Measurements from ENCODE around the gene CTSV. TPM values are rescaled to one million over a fixed set of nuclear protein-coding genes. Genes with fewer than 3 reads are reported as not detected.
A peak's percentile ranks its signal among the peaks of the same experiment; 100 is the strongest.
"Not testable (repeated sequence)": the region's sequence is repeated elsewhere in the genome, so short reads cannot be mapped to it uniquely, and the experiment has no call there.

The CTSV gene
- total RNA-seq, 3 donors from 2014 or later (not counting 1 experiment from before 2014, with no cell fraction given), result 0.05 TPM; not detected in 2

- ATAC-seq; H3K9me3 Mint-ChIP-seq; H3K36me3 Mint-ChIP-seq; H3K4me3 ChIP-seq (ENCODE audit: low read length); H3K4me3 Mint-ChIP-seq; H3K27me3 ChIP-seq (ENCODE audit: control insufficient read depth, insufficient read depth, low read length); H3K9me3 ChIP-seq (ENCODE audit: control insufficient read depth, insufficient read depth, low read length); H3K4me1 ChIP-seq (ENCODE audit: control insufficient read depth, insufficient read depth, low read length); H3K27ac Mint-ChIP-seq; DNase-seq; H3K36me3 ChIP-seq (ENCODE audit: control insufficient read depth, insufficient read depth, low read length); intact Hi-C loops (cut with micrococcal nuclease); H3K27me3 Mint-ChIP-seq (ENCODE audit: low read depth in 2 of 2); H3K4me1 Mint-ChIP-seq; H3K27ac ChIP-seq (ENCODE audit: low read length): not testable (repeated sequence)
- WGBS (ENCODE audit: insufficient coverage), result no CpG with 5 or more reads among the region's 2 CpGs
Observed at GRCh38 chr9:96994531-96995016, 44.4 kb downstream of the CTSV start.

GRCh38 chr9:96992303-96992702 lies 46.6 kb downstream of the CTSV start:
- ATAC-seq; H3K4me3 ChIP-seq (ENCODE audit: low read length); H3K27ac ChIP-seq (ENCODE audit: low read length); H3K36me3 ChIP-seq (ENCODE audit: control insufficient read depth, insufficient read depth, low read length); H3K4me1 ChIP-seq (ENCODE audit: control insufficient read depth, insufficient read depth, low read length); H3K4me3 Mint-ChIP-seq; H3K9me3 Mint-ChIP-seq; H3K27me3 ChIP-seq (ENCODE audit: control insufficient read depth, insufficient read depth, low read length); intact Hi-C loops (cut with micrococcal nuclease); H3K27me3 Mint-ChIP-seq (ENCODE audit: low read depth in 2 of 2); H3K9me3 ChIP-seq (ENCODE audit: control insufficient read depth, insufficient read depth, low read length); H3K27ac Mint-ChIP-seq; H3K36me3 Mint-ChIP-seq; DNase-seq: not testable (repeated sequence)
- peaks cover 10 to 13% of the 10 kb centered on the region in 2 donors for H3K4me1 Mint-ChIP-seq
- WGBS (ENCODE audit: insufficient coverage), result no CpG with 5 or more reads among the region's 2 CpGs

- H3K36me3 ChIP-seq (ENCODE audit: control insufficient read depth, insufficient read depth, low read length); H3K27ac ChIP-seq (ENCODE audit: low read length); H3K27me3 Mint-ChIP-seq (ENCODE audit: low read depth in 2 of 2); ATAC-seq; H3K4me1 ChIP-seq (ENCODE audit: control insufficient read depth, insufficient read depth, low read length); H3K9me3 Mint-ChIP-seq; H3K9me3 ChIP-seq (ENCODE audit: control insufficient read depth, insufficient read depth, low read length); H3K4me3 Mint-ChIP-seq; DNase-seq; H3K36me3 Mint-ChIP-seq; intact Hi-C loops (cut with micrococcal nuclease); H3K4me3 ChIP-seq (ENCODE audit: low read length); H3K27me3 ChIP-seq (ENCODE audit: control insufficient read depth, insufficient read depth, low read length): not testable (repeated sequence)
- WGBS (ENCODE audit: insufficient coverage), result no CpG with 5 or more reads among the region's 1 CpG
- peak overlapping the region in 1 of 2 donors; percentile 50 for H3K27ac Mint-ChIP-seq
- H3K4me1 Mint-ChIP-seq, result peaks cover 16 to 25% of the 10 kb centered on the region in 2 donors
Observed at GRCh38 chr9:96989747-96990318, 49.1 kb downstream of the CTSV start.

- intact Hi-C loops (cut with micrococcal nuclease); H3K27me3 ChIP-seq (ENCODE audit: control insufficient read depth, insufficient read depth, low read length); H3K4me1 ChIP-seq (ENCODE audit: control insufficient read depth, insufficient read depth, low read length); H3K4me3 ChIP-seq (ENCODE audit: low read length); H3K9me3 ChIP-seq (ENCODE audit: control insufficient read depth, insufficient read depth, low read length); H3K36me3 Mint-ChIP-seq; H3K27me3 Mint-ChIP-seq (ENCODE audit: low read depth in 2 of 2); ATAC-seq; DNase-seq; H3K4me3 Mint-ChIP-seq; H3K27ac ChIP-seq (ENCODE audit: low read length); H3K9me3 Mint-ChIP-seq; H3K36me3 ChIP-seq (ENCODE audit: control insufficient read depth, insufficient read depth, low read length): not testable (repeated sequence)
- no CpG with 5 or more reads among the region's 2 CpGs for WGBS (ENCODE audit: insufficient coverage)
- Mint-ChIP-seq H3K4me1 (peaks cover 11 to 29% of the 10 kb centered on the region in 2 donors), H3K27ac (peak overlapping the region in 1 of 2 donors; percentile 4)
Observed at GRCh38 chr9:96984887-96985286, 54.1 kb downstream of the CTSV start.

- H3K27ac ChIP-seq (ENCODE audit: low read length); H3K9me3 ChIP-seq (ENCODE audit: control insufficient read depth, insufficient read depth, low read length); H3K4me3 Mint-ChIP-seq; intact Hi-C loops (cut with micrococcal nuclease); H3K36me3 Mint-ChIP-seq; H3K36me3 ChIP-seq (ENCODE audit: control insufficient read depth, insufficient read depth, low read length); H3K9me3 Mint-ChIP-seq; ATAC-seq; H3K27ac Mint-ChIP-seq; DNase-seq; H3K27me3 Mint-ChIP-seq (ENCODE audit: low read depth in 2 of 2); H3K4me3 ChIP-seq (ENCODE audit: low read length); H3K4me1 ChIP-seq (ENCODE audit: control insufficient read depth, insufficient read depth, low read length); H3K27me3 ChIP-seq (ENCODE audit: control insufficient read depth, insufficient read depth, low read length): not testable (repeated sequence)
- WGBS (ENCODE audit: insufficient coverage), result 88% methylated on average over 1 of the region's 3 CpGs
- peaks cover 6 to 26% of the 10 kb centered on the region in 2 donors for H3K4me1 Mint-ChIP-seq
Observed at GRCh38 chr9:96984139-96984538, 54.8 kb downstream of the CTSV start.

GRCh38 chr9:96983496-96984122 lies 55.3 kb downstream of the CTSV start:
- intact Hi-C loops (cut with micrococcal nuclease); H3K4me1 ChIP-seq (ENCODE audit: control insufficient read depth, insufficient read depth, low read length); H3K36me3 ChIP-seq (ENCODE audit: control insufficient read depth, insufficient read depth, low read length); DNase-seq; H3K9me3 Mint-ChIP-seq; H3K27ac ChIP-seq (ENCODE audit: low read length); ATAC-seq; H3K4me3 ChIP-seq (ENCODE audit: low read length); H3K27me3 ChIP-seq (ENCODE audit: control insufficient read depth, insufficient read depth, low read length); H3K27ac Mint-ChIP-seq; H3K9me3 ChIP-seq (ENCODE audit: control insufficient read depth, insufficient read depth, low read length); H3K36me3 Mint-ChIP-seq; H3K4me3 Mint-ChIP-seq; H3K27me3 Mint-ChIP-seq (ENCODE audit: low read depth in 2 of 2): not testable (repeated sequence)
- peaks cover 7 to 26% of the 10 kb centered on the region in 2 donors for H3K4me1 Mint-ChIP-seq
- 98% methylated on average over 5 of the region's 7 CpGs for WGBS (ENCODE audit: insufficient coverage)

Other genes starting within 250 kb of the CTSV start
- gene ZNF782, start 184.6 kb downstream of the CTSV start, total RNA-seq, result 10 to 100 TPM in 1 of 3 donors, 1 to 10 TPM in 2; 7.3 to 10.1 (median 7.4) TPM
- not detected for gene NUTM2G, start 110.3 kb downstream of the CTSV start, total RNA-seq

All from natural killer cell (primary cell).